HEK293 (cell line): ENCODE data around the gene ABHD8.
A peak's percentile ranks its signal among the peaks of the same experiment; 100 is the strongest.

ENCODE experiments used
- GLI4 ChIP-seq: fragments of 450-650 bp; formaldehyde crosslinking; IDR thresholded peaks from 2 replicates; pipeline ENCODE4 v1.5.1; 2016; ENCODE audit warnings: missing biosample characterization, missing genetic modification characterization
- KLF10 ChIP-seq: fragments of 450-650 bp; IDR thresholded peaks from 2 replicates; pipeline ENCODE4 v1.5.1; 2018; ENCODE audit warnings: missing biosample characterization, mild to moderate bottlenecking, missing genetic modification characterization
- KLF16 ChIP-seq: fragments of 450-650 bp; formaldehyde crosslinking; IDR thresholded peaks from 2 replicates; pipeline ENCODE4 v1.5.1; 2017; ENCODE audit warnings: missing biosample characterization, missing genetic modification characterization
- SP2 ChIP-seq: fragments of 450-650 bp; formaldehyde crosslinking; IDR thresholded peaks from 2 replicates; pipeline ENCODE4 v1.5.1; 2016; ENCODE audit warnings: missing biosample characterization, missing genetic modification characterization
- ZFP3 ChIP-seq: fragments of 450-650 bp; formaldehyde crosslinking; IDR thresholded peaks from 2 replicates; pipeline ENCODE4 v1.5.1; 2016; ENCODE audit warnings: low read depth, missing biosample characterization, missing genetic modification characterization
- ZNF24 ChIP-seq: fragments of 450-650 bp; formaldehyde crosslinking; IDR thresholded peaks from 2 replicates; pipeline ENCODE4 v1.5.1; 2016; ENCODE audit warnings: missing biosample characterization, missing genetic modification characterization
- ZNF266 ChIP-seq: fragments of 450-650 bp; formaldehyde crosslinking; IDR thresholded peaks from 2 replicates; pipeline ENCODE4 v1.5.1; 2016; ENCODE audit warnings: missing biosample characterization, missing genetic modification characterization, low read depth
- TF ChIP-seq, protein P1 (sequence below): fragments of 450-650 bp; formaldehyde crosslinking; IDR thresholded peaks from 2 replicates; pipeline ENCODE4 v1.5.1; 2016; ENCODE audit warnings: missing biosample characterization, missing genetic modification characterization
- TF ChIP-seq, protein P2 (sequence below): fragments of 450-650 bp; formaldehyde crosslinking; IDR thresholded peaks from 2 replicates; pipeline ENCODE4 v1.5.1; 2016; ENCODE audit warnings: missing biosample characterization, missing genetic modification characterization
- TF ChIP-seq, protein P3 (sequence below): fragments of 450-650 bp; formaldehyde crosslinking; IDR thresholded peaks from 2 replicates; pipeline ENCODE4 v1.5.1; 2016; ENCODE audit warnings: missing biosample characterization, missing genetic modification characterization
- TF ChIP-seq, protein P4 (sequence below): fragments of 450-650 bp; formaldehyde crosslinking; IDR thresholded peaks from 2 replicates; pipeline ENCODE4 v1.5.1; 2016; ENCODE audit warnings: missing biosample characterization, missing genetic modification characterization
- TF ChIP-seq, protein P5 (sequence below): fragments of 450-650 bp; formaldehyde crosslinking; IDR thresholded peaks from 2 replicates; pipeline ENCODE4 v1.5.1; 2016; ENCODE audit warnings: missing biosample characterization, missing genetic modification characterization, borderline replicate concordance

Gene ABHD8

DNA sequence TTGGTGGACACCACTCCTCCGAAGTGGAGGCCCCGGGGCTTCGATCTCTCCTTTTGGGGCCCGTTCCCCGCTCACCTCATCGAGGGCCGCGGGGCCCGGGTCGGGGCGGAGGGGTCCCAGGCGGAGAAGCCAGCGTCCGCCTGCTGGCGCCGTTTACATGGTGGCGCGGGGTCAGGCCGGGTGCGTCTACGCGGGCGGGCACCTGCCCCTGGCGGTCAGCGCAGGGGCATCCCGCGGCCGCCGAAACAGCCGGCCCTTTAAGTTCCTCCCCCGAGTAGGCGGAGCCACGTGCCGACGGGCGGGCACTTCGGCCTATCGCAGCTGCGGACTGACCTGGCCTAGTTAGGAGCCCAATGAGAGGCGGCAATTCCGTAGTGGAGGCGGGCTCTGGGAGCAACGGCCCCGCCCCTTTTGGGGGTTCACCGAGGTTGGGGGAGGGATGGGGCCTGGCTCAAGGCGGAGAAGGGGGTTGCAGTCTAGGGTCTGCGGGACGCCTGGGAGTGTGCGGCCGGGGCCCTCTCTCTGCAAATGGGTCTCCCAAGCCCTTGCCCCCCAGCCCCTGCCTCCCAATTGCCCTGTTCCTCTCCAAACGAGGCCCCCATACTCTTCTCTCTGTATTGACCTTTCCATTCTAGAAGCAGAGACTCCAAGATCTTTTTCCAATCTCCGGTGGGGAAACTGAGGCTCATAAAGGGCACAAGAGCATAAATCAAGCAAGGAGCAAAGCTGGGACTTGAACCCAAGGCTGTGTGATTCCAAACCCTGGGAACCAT is at the start of gene ABHD8 (continued):
- TF ChIP-seq, protein P1, sequence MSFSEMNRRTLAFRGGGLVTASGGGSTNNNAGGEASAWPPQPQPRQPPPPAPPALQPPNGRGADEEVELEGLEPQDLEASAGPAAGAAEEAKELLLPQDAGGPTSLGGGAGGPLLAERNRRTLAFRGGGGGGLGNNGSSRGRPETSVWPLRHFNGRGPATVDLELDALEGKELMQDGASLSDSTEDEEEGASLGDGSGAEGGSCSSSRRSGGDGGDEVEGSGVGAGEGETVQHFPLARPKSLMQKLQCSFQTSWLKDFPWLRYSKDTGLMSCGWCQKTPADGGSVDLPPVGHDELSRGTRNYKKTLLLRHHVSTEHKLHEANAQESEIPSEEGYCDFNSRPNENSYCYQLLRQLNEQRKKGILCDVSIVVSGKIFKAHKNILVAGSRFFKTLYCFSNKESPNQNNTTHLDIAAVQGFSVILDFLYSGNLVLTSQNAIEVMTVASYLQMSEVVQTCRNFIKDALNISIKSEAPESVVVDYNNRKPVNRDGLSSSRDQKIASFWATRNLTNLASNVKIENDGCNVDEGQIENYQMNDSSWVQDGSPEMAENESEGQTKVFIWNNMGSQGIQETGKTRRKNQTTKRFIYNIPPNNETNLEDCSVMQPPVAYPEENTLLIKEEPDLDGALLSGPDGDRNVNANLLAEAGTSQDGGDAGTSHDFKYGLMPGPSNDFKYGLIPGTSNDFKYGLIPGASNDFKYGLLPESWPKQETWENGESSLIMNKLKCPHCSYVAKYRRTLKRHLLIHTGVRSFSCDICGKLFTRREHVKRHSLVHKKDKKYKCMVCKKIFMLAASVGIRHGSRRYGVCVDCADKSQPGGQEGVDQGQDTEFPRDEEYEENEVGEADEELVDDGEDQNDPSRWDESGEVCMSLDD (tag by site-specific recombination) = peak; percentile 81
- TF ChIP-seq, protein P2, sequence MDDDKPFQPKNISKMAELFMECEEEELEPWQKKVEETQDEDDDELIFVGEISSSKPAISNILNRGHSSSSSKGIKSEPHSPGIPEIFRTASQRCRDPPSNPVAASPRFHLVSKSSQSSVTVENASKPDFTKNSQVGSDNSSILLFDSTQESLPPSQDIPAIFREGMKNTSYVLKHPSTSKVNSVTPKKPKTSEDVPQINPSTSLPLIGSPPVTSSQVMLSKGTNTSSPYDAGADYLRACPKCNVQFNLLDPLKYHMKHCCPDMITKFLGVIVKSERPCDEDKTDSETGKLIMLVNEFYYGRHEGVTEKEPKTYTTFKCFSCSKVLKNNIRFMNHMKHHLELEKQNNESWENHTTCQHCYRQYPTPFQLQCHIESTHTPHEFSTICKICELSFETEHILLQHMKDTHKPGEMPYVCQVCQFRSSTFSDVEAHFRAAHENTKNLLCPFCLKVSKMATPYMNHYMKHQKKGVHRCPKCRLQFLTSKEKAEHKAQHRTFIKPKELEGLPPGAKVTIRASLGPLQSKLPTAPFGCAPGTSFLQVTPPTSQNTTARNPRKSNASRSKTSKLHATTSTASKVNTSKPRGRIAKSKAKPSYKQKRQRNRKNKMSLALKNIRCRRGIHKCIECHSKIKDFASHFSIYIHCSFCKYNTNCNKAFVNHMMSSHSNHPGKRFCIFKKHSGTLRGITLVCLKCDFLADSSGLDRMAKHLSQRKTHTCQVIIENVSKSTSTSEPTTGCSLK = no peak
- TF ChIP-seq, protein P3, sequence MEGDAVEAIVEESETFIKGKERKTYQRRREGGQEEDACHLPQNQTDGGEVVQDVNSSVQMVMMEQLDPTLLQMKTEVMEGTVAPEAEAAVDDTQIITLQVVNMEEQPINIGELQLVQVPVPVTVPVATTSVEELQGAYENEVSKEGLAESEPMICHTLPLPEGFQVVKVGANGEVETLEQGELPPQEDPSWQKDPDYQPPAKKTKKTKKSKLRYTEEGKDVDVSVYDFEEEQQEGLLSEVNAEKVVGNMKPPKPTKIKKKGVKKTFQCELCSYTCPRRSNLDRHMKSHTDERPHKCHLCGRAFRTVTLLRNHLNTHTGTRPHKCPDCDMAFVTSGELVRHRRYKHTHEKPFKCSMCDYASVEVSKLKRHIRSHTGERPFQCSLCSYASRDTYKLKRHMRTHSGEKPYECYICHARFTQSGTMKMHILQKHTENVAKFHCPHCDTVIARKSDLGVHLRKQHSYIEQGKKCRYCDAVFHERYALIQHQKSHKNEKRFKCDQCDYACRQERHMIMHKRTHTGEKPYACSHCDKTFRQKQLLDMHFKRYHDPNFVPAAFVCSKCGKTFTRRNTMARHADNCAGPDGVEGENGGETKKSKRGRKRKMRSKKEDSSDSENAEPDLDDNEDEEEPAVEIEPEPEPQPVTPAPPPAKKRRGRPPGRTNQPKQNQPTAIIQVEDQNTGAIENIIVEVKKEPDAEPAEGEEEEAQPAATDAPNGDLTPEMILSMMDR (tag by site-specific recombination) = peak; percentile 96
- TF ChIP-seq GLI4 (no peak), ZFP3 (tag by site-specific recombination) (peak; percentile 78), KLF10 (no peak), ZNF266 (no peak), SP2 (tag by site-specific recombination) (peak; percentile 100), KLF16 (tag by site-specific recombination) (0 out of 2 replicates have a peak, but pooled peaks have one; percentile 26), ZNF24 (tag by site-specific recombination) (no peak)
- TF ChIP-seq, protein P4, sequence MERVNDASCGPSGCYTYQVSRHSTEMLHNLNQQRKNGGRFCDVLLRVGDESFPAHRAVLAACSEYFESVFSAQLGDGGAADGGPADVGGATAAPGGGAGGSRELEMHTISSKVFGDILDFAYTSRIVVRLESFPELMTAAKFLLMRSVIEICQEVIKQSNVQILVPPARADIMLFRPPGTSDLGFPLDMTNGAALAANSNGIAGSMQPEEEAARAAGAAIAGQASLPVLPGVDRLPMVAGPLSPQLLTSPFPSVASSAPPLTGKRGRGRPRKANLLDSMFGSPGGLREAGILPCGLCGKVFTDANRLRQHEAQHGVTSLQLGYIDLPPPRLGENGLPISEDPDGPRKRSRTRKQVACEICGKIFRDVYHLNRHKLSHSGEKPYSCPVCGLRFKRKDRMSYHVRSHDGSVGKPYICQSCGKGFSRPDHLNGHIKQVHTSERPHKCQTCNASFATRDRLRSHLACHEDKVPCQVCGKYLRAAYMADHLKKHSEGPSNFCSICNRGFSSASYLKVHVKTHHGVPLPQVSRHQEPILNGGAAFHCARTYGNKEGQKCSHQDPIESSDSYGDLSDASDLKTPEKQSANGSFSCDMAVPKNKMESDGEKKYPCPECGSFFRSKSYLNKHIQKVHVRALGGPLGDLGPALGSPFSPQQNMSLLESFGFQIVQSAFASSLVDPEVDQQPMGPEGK (tag by site-specific recombination) = peak; percentile 96
- TF ChIP-seq, protein P5, sequence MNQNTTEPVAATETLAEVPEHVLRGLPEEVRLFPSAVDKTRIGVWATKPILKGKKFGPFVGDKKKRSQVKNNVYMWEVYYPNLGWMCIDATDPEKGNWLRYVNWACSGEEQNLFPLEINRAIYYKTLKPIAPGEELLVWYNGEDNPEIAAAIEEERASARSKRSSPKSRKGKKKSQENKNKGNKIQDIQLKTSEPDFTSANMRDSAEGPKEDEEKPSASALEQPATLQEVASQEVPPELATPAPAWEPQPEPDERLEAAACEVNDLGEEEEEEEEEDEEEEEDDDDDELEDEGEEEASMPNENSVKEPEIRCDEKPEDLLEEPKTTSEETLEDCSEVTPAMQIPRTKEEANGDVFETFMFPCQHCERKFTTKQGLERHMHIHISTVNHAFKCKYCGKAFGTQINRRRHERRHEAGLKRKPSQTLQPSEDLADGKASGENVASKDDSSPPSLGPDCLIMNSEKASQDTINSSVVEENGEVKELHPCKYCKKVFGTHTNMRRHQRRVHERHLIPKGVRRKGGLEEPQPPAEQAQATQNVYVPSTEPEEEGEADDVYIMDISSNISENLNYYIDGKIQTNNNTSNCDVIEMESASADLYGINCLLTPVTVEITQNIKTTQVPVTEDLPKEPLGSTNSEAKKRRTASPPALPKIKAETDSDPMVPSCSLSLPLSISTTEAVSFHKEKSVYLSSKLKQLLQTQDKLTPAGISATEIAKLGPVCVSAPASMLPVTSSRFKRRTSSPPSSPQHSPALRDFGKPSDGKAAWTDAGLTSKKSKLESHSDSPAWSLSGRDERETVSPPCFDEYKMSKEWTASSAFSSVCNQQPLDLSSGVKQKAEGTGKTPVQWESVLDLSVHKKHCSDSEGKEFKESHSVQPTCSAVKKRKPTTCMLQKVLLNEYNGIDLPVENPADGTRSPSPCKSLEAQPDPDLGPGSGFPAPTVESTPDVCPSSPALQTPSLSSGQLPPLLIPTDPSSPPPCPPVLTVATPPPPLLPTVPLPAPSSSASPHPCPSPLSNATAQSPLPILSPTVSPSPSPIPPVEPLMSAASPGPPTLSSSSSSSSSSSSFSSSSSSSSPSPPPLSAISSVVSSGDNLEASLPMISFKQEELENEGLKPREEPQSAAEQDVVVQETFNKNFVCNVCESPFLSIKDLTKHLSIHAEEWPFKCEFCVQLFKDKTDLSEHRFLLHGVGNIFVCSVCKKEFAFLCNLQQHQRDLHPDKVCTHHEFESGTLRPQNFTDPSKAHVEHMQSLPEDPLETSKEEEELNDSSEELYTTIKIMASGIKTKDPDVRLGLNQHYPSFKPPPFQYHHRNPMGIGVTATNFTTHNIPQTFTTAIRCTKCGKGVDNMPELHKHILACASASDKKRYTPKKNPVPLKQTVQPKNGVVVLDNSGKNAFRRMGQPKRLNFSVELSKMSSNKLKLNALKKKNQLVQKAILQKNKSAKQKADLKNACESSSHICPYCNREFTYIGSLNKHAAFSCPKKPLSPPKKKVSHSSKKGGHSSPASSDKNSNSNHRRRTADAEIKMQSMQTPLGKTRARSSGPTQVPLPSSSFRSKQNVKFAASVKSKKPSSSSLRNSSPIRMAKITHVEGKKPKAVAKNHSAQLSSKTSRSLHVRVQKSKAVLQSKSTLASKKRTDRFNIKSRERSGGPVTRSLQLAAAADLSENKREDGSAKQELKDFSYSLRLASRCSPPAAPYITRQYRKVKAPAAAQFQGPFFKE (tag by site-specific recombination) = no peak
